ENCODE measurements around the gene ZRANB3. TPM values are rescaled to one million over a fixed set of nuclear protein-coding genes. Genes with fewer than 3 reads are reported as not detected.

ZRANB3 gene
- total RNA-seq, 2 experiments from 2014 or later = 11.6 to 27.0 TPM

- TF ChIP-seq EZH2phosphoT487 (IDR thresholded peaks at IDR 0.05; ENCODE audit: borderline replicate concordance, low read depth, low read length) = no peak
- TF ChIP-seq, protein P1, sequence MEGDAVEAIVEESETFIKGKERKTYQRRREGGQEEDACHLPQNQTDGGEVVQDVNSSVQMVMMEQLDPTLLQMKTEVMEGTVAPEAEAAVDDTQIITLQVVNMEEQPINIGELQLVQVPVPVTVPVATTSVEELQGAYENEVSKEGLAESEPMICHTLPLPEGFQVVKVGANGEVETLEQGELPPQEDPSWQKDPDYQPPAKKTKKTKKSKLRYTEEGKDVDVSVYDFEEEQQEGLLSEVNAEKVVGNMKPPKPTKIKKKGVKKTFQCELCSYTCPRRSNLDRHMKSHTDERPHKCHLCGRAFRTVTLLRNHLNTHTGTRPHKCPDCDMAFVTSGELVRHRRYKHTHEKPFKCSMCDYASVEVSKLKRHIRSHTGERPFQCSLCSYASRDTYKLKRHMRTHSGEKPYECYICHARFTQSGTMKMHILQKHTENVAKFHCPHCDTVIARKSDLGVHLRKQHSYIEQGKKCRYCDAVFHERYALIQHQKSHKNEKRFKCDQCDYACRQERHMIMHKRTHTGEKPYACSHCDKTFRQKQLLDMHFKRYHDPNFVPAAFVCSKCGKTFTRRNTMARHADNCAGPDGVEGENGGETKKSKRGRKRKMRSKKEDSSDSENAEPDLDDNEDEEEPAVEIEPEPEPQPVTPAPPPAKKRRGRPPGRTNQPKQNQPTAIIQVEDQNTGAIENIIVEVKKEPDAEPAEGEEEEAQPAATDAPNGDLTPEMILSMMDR (conservative IDR thresholded peaks at IDR 0.05; ENCODE audit: low read length) = no peak
- H3K9me2 ChIP-seq (ENCODE audit: insufficient read depth, low read length) = no peaks in the 10 kb centered on the region
- ChIA-PET CTCF (ENCODE audit: unreplicated experiment) (no interaction called here), POLR2A (interaction anchor here (0.6 to 1.1 kb wide), 3 partner anchors 151 to 601 kb away, joined by 3 read pairs; no protein-coding TSS in a partner anchor)
- DNase-seq (ENCODE audit: low spot score) = no peak
- peaks cover 97% of the 10 kb centered on the region for H3K36me3 ChIP-seq (ENCODE audit: insufficient read depth, low read length)
- BruUV-seq (replicated peaks) = no TSS peak
- H3K4me2 ChIP-seq (ENCODE audit: low read length) = no peak overlapping the region
- no peaks in the 10 kb centered on the region for H3K9me3 ChIP-seq (ENCODE audit: low read length)
- H3K4me1 ChIP-seq (ENCODE audit: insufficient read depth, low read length, poor library complexity, severe bottlenecking) = no peaks in the 10 kb centered on the region
- H2AFZ ChIP-seq (ENCODE audit: low read length) = no peak overlapping the region
- intact Hi-C loops (cut with micrococcal nuclease; ENCODE audit: unreplicated experiment) = no loop called here
- H3K4me3 ChIP-seq (ENCODE audit: low read depth, low read length, poor library complexity, severe bottlenecking) = no peak overlapping the region
- no peaks in the 10 kb centered on the region for H3K79me2 ChIP-seq (ENCODE audit: insufficient read depth, low read depth, low read length)
- H3K27ac ChIP-seq (ENCODE audit: low read depth, low read length, poor library complexity, severe bottlenecking) = no peak overlapping the region
- no peaks in the 10 kb centered on the region for H4K20me1 ChIP-seq (ENCODE audit: insufficient read depth, low read length)
Measured at GRCh38 chr2:135154962-135155361, 376.1 kb downstream of the ZRANB3 start.

- ChIA-PET CTCF (ENCODE audit: unreplicated experiment) (interaction anchor here (0.6 kb wide), 1 partner anchor 11 kb away, joined by 3 read pairs; no protein-coding TSS in a partner anchor), POLR2A (interaction anchor here (0.6 kb wide), 1 partner anchor 32 kb away, joined by 3 read pairs; no protein-coding TSS in a partner anchor)
- Histone ChIP-seq H3K4me3 (ENCODE audit: low read depth, low read length, poor library complexity, severe bottlenecking) (no peak overlapping the region), H2AFZ (ENCODE audit: low read length) (no peak overlapping the region), H3K36me3 (ENCODE audit: insufficient read depth, low read length) (peaks cover 80% of the 10 kb centered on the region), H3K4me2 (ENCODE audit: low read length) (no peak overlapping the region), H3K79me2 (ENCODE audit: insufficient read depth, low read depth, low read length) (no peaks in the 10 kb centered on the region), H3K9me2 (ENCODE audit: insufficient read depth, low read length) (no peaks in the 10 kb centered on the region), H3K9me3 (ENCODE audit: low read length) (no peaks in the 10 kb centered on the region), H3K4me1 (ENCODE audit: insufficient read depth, low read length, poor library complexity, severe bottlenecking) (no peaks in the 10 kb centered on the region), H3K27ac (ENCODE audit: low read depth, low read length, poor library complexity, severe bottlenecking) (no peak overlapping the region), H4K20me1 (ENCODE audit: insufficient read depth, low read length) (no peaks in the 10 kb centered on the region)
- BruUV-seq (replicated peaks) = no TSS peak
- intact Hi-C loops (cut with micrococcal nuclease; ENCODE audit: unreplicated experiment) = no loop called here
- DNase-seq (ENCODE audit: low spot score) = no peak
- TF ChIP-seq, protein P1 (conservative IDR thresholded peaks at IDR 0.05; ENCODE audit: low read length) = no peak
- TF ChIP-seq EZH2phosphoT487 (IDR thresholded peaks at IDR 0.05; ENCODE audit: borderline replicate concordance, low read depth, low read length) = no peak
Measured at GRCh38 chr2:135152361-135152760, 378.7 kb downstream of the ZRANB3 start.

GRCh38 chr2:135151615-135152014, 379.4 kb downstream of the ZRANB3 start:
- Histone ChIP-seq H2AFZ (ENCODE audit: low read length) (no peak overlapping the region), H3K4me1 (ENCODE audit: insufficient read depth, low read length, poor library complexity, severe bottlenecking) (no peaks in the 10 kb centered on the region), H4K20me1 (ENCODE audit: insufficient read depth, low read length) (no peaks in the 10 kb centered on the region), H3K27ac (ENCODE audit: low read depth, low read length, poor library complexity, severe bottlenecking) (no peak overlapping the region), H3K4me3 (ENCODE audit: low read depth, low read length, poor library complexity, severe bottlenecking) (no peak overlapping the region), H3K9me3 (ENCODE audit: low read length) (no peaks in the 10 kb centered on the region), H3K36me3 (ENCODE audit: insufficient read depth, low read length) (peaks cover 75% of the 10 kb centered on the region), H3K79me2 (ENCODE audit: insufficient read depth, low read depth, low read length) (no peaks in the 10 kb centered on the region), H3K9me2 (ENCODE audit: insufficient read depth, low read length) (no peaks in the 10 kb centered on the region), H3K4me2 (ENCODE audit: low read length) (no peak overlapping the region)
- TF ChIP-seq, protein P1 (conservative IDR thresholded peaks at IDR 0.05; ENCODE audit: low read length) = no peak
- intact Hi-C loops (cut with micrococcal nuclease; ENCODE audit: unreplicated experiment) = no loop called here
- no peak for DNase-seq (ENCODE audit: low spot score)
- ChIA-PET CTCF (ENCODE audit: unreplicated experiment) (no interaction called here), POLR2A (interaction anchor here (0.7 kb wide), 1 partner anchor 114 kb away, joined by 3 read pairs; no protein-coding TSS in a partner anchor)
- BruUV-seq (replicated peaks) = no TSS peak

Data from OCI-LY7 (cell line).